GM12891 (cell line): ENCODE measurements around the gene BRINP2.

Experiments used
- PAX5 ChIP-seq: IDR thresholded peaks from 2 replicates; pipeline ENCODE4 v1.6.1; 2011; ENCODE audit warnings: low read length, moderate library complexity, mild to moderate bottlenecking; ENCODE audit not compliant: insufficient read depth, severe bottlenecking
- POLR2A ChIP-seq: IDR thresholded peaks from 2 replicates; pipeline ENCODE4 v1.6.1; 2011; ENCODE audit warnings: low read depth, low read length, control low read depth
- POLR2AphosphoS5 ChIP-seq: IDR thresholded peaks from 2 replicates; pipeline ENCODE4 v1.6.1; 2011; ENCODE audit warnings: low read depth, low read length, control low read depth
- POU2F2 ChIP-seq: IDR thresholded peaks from 2 replicates; pipeline ENCODE4 v1.6.1; 2011; ENCODE audit warnings: low read depth, mild to moderate bottlenecking, control low read depth, low read length, moderate library complexity
- SPI1 ChIP-seq: IDR thresholded peaks from 2 replicates; pipeline ENCODE4 v1.6.1; 2011; ENCODE audit warnings: low read depth, low read length, control low read depth
- TAF1 ChIP-seq: IDR thresholded peaks from 2 replicates; pipeline ENCODE4 v1.6.1; 2011; ENCODE audit warnings: low read depth, low read length, control low read depth

DNA sequence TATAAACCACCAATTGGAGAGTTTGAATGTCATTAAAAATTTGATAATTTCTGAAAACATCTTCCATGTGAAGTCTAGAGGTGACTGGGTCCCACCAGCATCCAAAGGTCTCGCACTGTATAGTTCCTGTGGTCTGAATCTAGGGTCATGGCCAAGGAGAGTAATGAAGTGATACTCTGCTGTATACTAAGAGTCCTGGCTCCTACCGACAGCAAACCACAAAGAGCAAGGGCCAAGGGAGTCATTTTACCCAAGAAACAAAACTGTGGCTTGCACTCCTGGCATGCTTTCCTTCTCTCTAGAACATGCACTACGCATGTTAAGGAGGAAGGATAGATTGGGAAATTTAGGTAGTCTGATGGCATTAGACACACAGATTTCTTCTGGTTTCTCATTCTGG is 115.6 kb downstream of the BRINP2 start:
- TF ChIP-seq POLR2A (no peak), POU2F2 (no peak), TAF1 (no peak), POLR2AphosphoS5 (no peak), SPI1 (no peak), PAX5 (no peak)
